ENCODE data around the gene COX7A2L.

COX7A2L gene

DNA sequence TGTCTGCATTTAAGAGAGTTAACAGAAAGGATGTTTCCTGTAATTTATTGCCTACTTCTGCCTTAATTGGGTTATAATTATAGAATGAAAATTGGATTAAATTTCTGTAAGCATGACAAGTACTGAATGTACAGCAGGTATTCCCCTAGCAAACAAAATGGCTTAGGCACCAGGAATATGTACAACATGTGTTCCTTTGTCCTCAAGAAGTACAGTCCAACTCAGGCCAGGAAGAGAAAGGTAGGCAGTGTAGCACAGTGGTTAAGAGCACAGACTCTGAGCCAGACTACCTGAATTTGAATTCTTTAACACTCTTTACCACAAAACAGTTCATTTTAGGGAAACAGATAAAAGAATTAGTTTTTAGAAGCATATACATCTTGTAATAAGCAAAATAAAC, 43.1 kb downstream of the COX7A2L start:
- no peaks in the 10 kb centered on the region for H3K36me3 ChIP-seq (ENCODE audit: control insufficient read depth, insufficient read depth, low read length)
- no peak overlapping the region for H3K27ac ChIP-seq (ENCODE audit: low read length)

DNA sequence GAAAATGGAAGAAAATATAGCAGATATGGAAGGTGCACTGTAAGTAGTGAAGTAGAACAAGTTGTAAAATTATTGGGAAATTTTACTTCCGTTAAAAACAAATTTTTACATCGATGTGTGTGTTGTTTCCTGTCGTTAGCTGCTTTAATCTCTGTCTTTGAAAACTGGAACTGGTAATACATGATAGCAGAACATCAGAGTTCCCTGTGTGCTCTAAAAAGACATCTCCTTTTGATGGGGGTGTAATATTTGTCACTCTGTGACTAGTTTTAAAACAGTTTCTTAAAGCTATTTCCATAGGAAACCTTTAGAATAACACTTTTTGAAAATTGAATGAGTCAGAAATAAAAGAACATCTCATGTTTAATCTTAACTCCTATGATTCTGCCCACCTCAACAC, 43.5 kb downstream of the COX7A2L start:
- Histone ChIP-seq H3K27me3 (ENCODE audit: control insufficient read depth, insufficient read depth, low read length) (no peaks in the 10 kb centered on the region), H3K4me1 (ENCODE audit: control insufficient read depth, insufficient read depth, low read length) (no peaks in the 10 kb centered on the region; the same call in 1 of the 2 replicates), H3K9me3 (ENCODE audit: control insufficient read depth, insufficient read depth, low read length) (no peaks in the 10 kb centered on the region), H3K27ac (ENCODE audit: low read length) (no peak overlapping the region), H3K36me3 (ENCODE audit: control insufficient read depth, insufficient read depth, low read length) (no peaks in the 10 kb centered on the region), H3K4me3 (ENCODE audit: low read length) (no peak overlapping the region)
- no peak for DNase-seq (ENCODE audit: low read depth, low spot score)
- no CpG with 5 or more reads among the region's 3 CpGs for WGBS (ENCODE audit: insufficient coverage, insufficient read length)

More for the DNA sequence above, 43.1 kb downstream of the COX7A2L start:
- Histone ChIP-seq H3K4me1 (ENCODE audit: control insufficient read depth, insufficient read depth, low read length) (no peaks in the 10 kb centered on the region; the same call in 1 of the 2 replicates), H3K9me3 (ENCODE audit: control insufficient read depth, insufficient read depth, low read length) (no peaks in the 10 kb centered on the region), H3K4me3 (ENCODE audit: low read length) (no peak overlapping the region), H3K27me3 (ENCODE audit: control insufficient read depth, insufficient read depth, low read length) (no peaks in the 10 kb centered on the region)
- DNase-seq (ENCODE audit: low read depth, low spot score): no peak

DNA sequence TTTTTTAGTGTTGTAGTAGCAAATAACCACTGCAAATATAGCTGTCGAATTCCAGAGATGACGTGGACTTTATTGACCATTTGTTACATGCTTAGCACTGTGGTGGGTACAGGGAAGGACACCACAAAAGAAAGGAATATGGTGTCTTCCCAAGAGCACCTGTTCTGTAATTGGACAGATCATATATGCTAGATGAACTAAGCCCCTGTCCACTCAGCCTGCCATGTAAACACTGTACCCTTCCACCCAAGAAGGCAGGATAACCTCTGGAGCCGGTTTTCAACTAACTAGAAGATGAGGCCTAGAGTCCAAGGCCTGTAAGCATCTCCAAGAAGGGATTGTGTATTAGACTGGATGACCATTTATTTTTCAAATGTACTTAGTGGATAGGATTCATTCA, 44.1 kb downstream of the COX7A2L start:
- no CpG with 5 or more reads among the region's 3 CpGs for WGBS (ENCODE audit: insufficient coverage, insufficient read length)
- Histone ChIP-seq H3K27me3 (ENCODE audit: control insufficient read depth, insufficient read depth, low read length) (no peaks in the 10 kb centered on the region), H3K27ac (ENCODE audit: low read length) (no peak overlapping the region), H3K36me3 (ENCODE audit: control insufficient read depth, insufficient read depth, low read length) (no peaks in the 10 kb centered on the region), H3K4me1 (ENCODE audit: control insufficient read depth, insufficient read depth, low read length) (no peaks in the 10 kb centered on the region; the same call in 1 of the 2 replicates), H3K9me3 (ENCODE audit: control insufficient read depth, insufficient read depth, low read length) (no peaks in the 10 kb centered on the region), H3K4me3 (ENCODE audit: low read length) (no peak overlapping the region)
- DNase-seq (ENCODE audit: low read depth, low spot score): no peak

DNA sequence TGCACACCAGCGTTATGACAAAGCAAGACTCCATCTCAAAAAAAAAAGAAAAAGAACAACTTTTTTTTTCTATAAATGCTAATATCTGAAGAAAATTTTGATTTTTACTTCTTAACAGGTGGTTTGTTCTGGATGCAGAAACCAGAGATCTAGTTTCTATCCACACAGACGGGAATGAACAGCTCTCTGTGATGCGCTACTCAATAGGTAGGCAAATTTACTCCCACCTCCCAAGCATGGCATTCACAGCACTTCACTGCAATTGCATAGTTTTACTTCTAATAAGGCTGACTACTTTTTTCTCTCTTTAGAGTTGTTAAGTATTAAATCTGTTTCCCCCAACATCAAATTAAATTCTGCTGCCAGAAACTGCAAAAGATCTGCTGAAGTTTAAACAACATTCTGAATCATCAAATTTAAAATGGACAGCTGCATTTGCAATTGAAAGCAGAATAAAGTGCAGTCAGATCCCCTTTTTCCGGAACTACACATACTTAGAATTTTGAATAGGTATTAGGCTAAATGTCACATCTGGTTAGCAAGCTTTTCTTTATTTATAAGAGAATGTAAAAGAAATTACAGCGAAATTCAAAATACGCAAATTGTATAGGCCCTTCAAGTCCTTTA, 45.1 kb downstream of the COX7A2L start:
- Histone ChIP-seq H3K27ac (ENCODE audit: low read length) (no peak overlapping the region), H3K4me3 (ENCODE audit: low read length) (no peak overlapping the region), H3K4me1 (ENCODE audit: control insufficient read depth, insufficient read depth, low read length) (no peaks in the 10 kb centered on the region; the same call in 1 of the 2 replicates), H3K36me3 (ENCODE audit: control insufficient read depth, insufficient read depth, low read length) (no peaks in the 10 kb centered on the region), H3K9me3 (ENCODE audit: control insufficient read depth, insufficient read depth, low read length) (no peaks in the 10 kb centered on the region), H3K27me3 (ENCODE audit: control insufficient read depth, insufficient read depth, low read length) (no peaks in the 10 kb centered on the region)
- WGBS (ENCODE audit: insufficient coverage, insufficient read length): no CpG with 5 or more reads among the region's 6 CpGs
- no peak for DNase-seq (ENCODE audit: low read depth, low spot score)

DNA sequence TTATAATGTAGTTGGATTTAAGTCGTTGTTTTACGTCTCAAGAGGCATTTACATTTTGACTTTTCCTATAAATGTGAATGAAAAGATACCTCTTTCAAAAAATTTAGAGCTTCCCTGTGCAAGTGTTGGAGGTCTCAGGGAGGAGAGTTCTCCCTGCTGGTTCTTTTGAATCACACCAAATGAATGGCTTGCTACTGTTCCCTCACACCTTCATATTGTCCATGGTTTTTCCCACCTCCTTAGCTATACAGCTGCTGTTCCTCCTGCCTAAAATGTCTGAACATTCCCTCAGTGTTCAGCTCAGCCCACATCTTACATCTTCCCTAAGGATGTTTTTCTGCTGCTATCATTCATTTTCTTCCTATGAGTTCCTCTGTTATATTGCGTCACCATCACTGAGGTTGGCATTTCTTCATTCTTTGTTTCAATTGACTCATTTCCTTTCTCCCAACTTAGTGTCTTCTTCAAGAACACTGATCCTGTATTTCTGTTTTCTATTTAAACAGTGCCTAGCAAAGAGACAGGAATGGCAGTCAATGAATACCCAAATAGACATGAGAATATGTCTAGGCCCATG, 46.0 kb downstream of the COX7A2L start:
- H3K27ac ChIP-seq (ENCODE audit: low read length): no peak overlapping the region
- no peak for DNase-seq (ENCODE audit: low read depth, low spot score)
- 100% methylated on average over 2 of the region's 3 CpGs for WGBS (ENCODE audit: insufficient coverage, insufficient read length)
- no peaks in the 10 kb centered on the region for H3K9me3 ChIP-seq (ENCODE audit: control insufficient read depth, insufficient read depth, low read length)
- no peaks in the 10 kb centered on the region for H3K36me3 ChIP-seq (ENCODE audit: control insufficient read depth, insufficient read depth, low read length)
- H3K27me3 ChIP-seq (ENCODE audit: control insufficient read depth, insufficient read depth, low read length): no peaks in the 10 kb centered on the region
- H3K4me1 ChIP-seq (ENCODE audit: control insufficient read depth, insufficient read depth, low read length): no peaks in the 10 kb centered on the region; the same call in 1 of the 2 replicates
- no peak overlapping the region for H3K4me3 ChIP-seq (ENCODE audit: low read length)

DNA sequence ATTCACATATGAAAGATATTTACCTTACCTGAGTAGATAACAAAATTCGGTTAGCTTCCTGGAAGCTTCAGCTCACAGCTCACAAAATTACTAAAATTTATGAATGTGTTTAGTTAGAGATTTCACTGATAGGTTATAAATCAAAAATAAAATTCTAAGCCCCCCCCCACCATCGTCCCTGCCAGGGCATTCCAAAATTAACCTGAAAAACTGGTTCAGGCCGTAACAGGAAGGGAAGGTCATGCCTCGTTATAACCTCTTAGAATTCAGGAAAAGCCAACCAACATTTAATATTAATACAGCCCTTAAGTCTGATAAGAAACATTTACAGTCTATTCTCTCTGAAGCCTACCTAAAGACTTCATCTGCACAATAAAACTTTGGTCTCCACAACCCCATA, 48.9 kb downstream of the COX7A2L start:
- H3K9me3 ChIP-seq (ENCODE audit: control insufficient read depth, insufficient read depth, low read length): no peaks in the 10 kb centered on the region
- no peaks in the 10 kb centered on the region for H3K4me1 ChIP-seq (ENCODE audit: control insufficient read depth, insufficient read depth, low read length)
- no CpG with 5 or more reads among the region's 4 CpGs for WGBS (ENCODE audit: insufficient coverage, insufficient read length)
- H3K27me3 ChIP-seq (ENCODE audit: control insufficient read depth, insufficient read depth, low read length): no peaks in the 10 kb centered on the region
- H3K27ac ChIP-seq (ENCODE audit: low read length): no peak overlapping the region
- H3K36me3 ChIP-seq (ENCODE audit: control insufficient read depth, insufficient read depth, low read length): no peaks in the 10 kb centered on the region; the same call in 1 of the 2 replicates
- no peak for DNase-seq (ENCODE audit: low read depth, low spot score)
- H3K4me3 ChIP-seq (ENCODE audit: low read length): no peak overlapping the region

DNA sequence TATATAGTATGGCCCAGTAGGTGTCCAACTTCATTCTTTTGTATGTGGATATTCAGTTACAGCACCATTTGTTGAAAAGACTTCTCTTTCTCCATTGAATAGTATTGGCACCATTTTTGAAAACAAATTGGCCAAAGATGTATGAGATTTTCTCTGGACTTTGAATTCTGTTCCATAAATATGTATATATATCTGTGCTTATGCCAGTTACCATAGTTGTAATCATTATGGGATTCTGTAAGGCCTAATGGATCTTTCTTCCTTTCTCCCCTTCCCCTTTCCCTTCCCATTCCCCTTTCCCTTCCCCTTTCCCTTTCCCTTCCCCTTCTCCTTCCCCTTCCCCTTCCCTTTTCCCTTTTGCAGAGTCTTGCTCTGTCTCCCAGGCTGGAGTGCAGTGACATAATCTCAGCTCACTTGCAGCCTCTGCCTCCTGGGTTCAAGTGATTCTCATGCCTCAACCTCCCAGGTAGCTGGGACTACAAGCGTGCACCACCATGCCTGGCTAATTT, 51.0 kb downstream of the COX7A2L start:
- no peaks in the 10 kb centered on the region for H3K27me3 ChIP-seq (ENCODE audit: control insufficient read depth, insufficient read depth, low read length)
- no CpG with 5 or more reads among the region's 1 CpG for WGBS (ENCODE audit: insufficient coverage, insufficient read length)
- H3K4me3 ChIP-seq (ENCODE audit: low read length): no peak overlapping the region
- H3K27ac ChIP-seq (ENCODE audit: low read length): no peak overlapping the region
- H3K4me1 ChIP-seq (ENCODE audit: control insufficient read depth, insufficient read depth, low read length): no peaks in the 10 kb centered on the region
- H3K36me3 ChIP-seq (ENCODE audit: control insufficient read depth, insufficient read depth, low read length): no peaks in the 10 kb centered on the region; the same call in 1 of the 2 replicates
- H3K9me3 ChIP-seq (ENCODE audit: control insufficient read depth, insufficient read depth, low read length): no peaks in the 10 kb centered on the region
- DNase-seq (ENCODE audit: low read depth, low spot score): no peak

DNA sequence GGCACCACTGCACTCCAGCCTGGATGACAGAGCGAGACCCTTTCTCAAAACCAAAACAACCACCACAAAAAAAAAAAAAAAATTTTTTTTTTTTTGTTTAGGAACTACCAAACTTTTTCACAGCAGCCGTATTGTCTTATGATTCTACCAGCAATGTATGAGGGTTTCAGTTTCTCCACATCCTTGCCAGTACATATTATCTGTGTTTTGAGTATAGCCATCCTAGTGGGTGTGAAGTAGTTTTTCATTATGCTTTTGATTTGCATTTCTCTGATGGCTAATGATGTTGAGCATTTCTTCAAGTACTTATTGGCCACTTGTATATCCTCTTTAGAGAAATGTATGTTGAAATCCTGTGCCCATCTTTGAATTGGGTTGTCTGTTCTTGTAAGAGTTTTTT, 51.7 kb downstream of the COX7A2L start:
- WGBS (ENCODE audit: insufficient coverage, insufficient read length): no CpG with 5 or more reads among the region's 2 CpGs
- Histone ChIP-seq H3K4me3 (ENCODE audit: low read length) (no peak overlapping the region), H3K36me3 (ENCODE audit: control insufficient read depth, insufficient read depth, low read length) (no peaks in the 10 kb centered on the region; the same call in 1 of the 2 replicates), H3K27me3 (ENCODE audit: control insufficient read depth, insufficient read depth, low read length) (no peaks in the 10 kb centered on the region), H3K9me3 (ENCODE audit: control insufficient read depth, insufficient read depth, low read length) (no peaks in the 10 kb centered on the region), H3K27ac (ENCODE audit: low read length) (no peak overlapping the region), H3K4me1 (ENCODE audit: control insufficient read depth, insufficient read depth, low read length) (no peaks in the 10 kb centered on the region)
- DNase-seq (ENCODE audit: low read depth, low spot score): no peak

DNA sequence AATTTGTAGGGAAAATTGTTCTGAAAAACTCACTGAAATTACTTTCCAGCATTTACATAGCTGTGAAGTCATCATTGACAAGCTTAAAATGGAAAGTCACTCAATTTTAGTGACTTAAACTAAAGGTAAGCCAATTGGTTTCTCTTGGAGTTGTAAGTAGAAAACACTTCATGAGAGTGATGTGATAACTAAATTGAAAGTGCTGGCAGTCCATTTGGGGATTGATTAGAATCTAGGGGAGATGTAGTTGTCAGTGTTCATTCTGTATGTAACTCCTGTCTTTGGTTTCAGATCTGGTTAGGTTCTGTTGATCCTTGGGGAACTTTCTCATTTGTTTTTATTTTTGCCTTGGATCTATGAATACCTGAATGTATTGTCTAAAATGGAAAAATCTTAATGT, 53.8 kb downstream of the COX7A2L start:
- Histone ChIP-seq H3K27ac (ENCODE audit: low read length) (no peak overlapping the region), H3K4me3 (ENCODE audit: low read length) (no peak overlapping the region), H3K36me3 (ENCODE audit: control insufficient read depth, insufficient read depth, low read length) (peaks cover 5% of the 10 kb centered on the region; the same call in 1 of the 2 replicates), H3K27me3 (ENCODE audit: control insufficient read depth, insufficient read depth, low read length) (no peaks in the 10 kb centered on the region), H3K4me1 (ENCODE audit: control insufficient read depth, insufficient read depth, low read length) (no peaks in the 10 kb centered on the region), H3K9me3 (ENCODE audit: control insufficient read depth, insufficient read depth, low read length) (no peaks in the 10 kb centered on the region)
- no peak for DNase-seq (ENCODE audit: low read depth, low spot score)

DNA sequence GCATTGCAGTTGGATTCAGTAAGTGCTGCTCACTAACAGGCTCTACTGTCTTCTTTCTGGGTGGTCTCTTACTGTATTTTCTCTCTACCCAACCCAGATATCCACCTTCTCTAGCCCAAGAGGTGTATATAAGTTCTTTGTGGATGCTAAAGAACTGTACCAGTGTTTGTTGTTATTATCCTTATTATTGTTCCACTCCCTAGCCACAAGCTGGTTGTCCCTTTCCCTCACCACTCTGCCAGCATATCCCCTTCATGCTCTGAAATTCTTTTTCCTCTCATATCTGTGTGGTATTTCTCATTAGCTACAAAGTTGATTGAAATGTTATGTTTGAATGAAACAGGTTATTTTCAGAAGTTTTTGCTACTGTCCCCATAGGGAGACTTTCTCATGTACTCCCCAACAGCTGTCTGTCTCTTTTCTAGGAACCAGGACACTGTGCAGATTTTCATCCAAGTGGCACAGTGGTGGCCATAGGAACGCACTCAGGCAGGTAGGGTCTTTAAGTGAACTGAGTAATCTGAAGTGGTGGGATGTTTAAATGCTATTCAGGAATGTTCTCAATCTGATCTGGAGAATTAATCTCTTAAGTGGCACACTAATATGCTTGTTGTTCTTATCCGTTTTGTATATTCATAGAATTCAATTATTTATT, 56.8 kb downstream of the COX7A2L start:
- H3K4me1 ChIP-seq (ENCODE audit: control insufficient read depth, insufficient read depth, low read length): no peaks in the 10 kb centered on the region
- peaks cover 5% of the 10 kb centered on the region; the same call in 1 of the 2 replicates for H3K36me3 ChIP-seq (ENCODE audit: control insufficient read depth, insufficient read depth, low read length)
- WGBS (ENCODE audit: insufficient coverage, insufficient read length): no CpG with 5 or more reads among the region's 2 CpGs
- no peaks in the 10 kb centered on the region for H3K9me3 ChIP-seq (ENCODE audit: control insufficient read depth, insufficient read depth, low read length)
- DNase-seq (ENCODE audit: low read depth, low spot score): no peak
- no peak overlapping the region for H3K27ac ChIP-seq (ENCODE audit: low read length)
- H3K4me3 ChIP-seq (ENCODE audit: low read length): no peak overlapping the region
- no peaks in the 10 kb centered on the region for H3K27me3 ChIP-seq (ENCODE audit: control insufficient read depth, insufficient read depth, low read length)
